ENCODE data around the gene TCERG1L. TPM values are rescaled to one million over a fixed set of nuclear protein-coding genes. Genes with fewer than 3 reads are reported as not detected.
"Not testable (repeated sequence)": the region's sequence is repeated elsewhere in the genome, so short reads cannot be mapped to it uniquely, and the experiment has no call there.

The TCERG1L gene
- total RNA-seq, 1 experiment from 2014 or later: not detected

DNA sequence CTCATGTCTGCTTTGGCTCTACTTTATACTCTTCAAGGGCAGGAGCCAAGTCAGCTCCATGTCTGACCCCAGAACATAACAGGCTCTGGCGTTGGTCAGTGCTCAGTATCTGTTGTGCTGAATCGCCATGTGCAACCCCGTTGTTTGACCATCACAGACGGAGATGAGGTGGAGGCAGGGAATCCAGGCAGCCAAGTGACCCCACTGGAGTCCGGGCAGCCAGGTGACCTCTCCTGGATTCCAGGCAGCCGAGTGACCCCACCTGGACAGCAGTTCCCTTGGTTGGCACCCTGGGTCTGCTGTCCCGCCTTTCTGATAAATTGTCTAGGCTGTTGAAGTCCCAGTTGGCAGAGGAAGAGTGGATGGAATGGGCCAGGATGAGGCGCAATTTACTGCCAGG is 232.2 kb downstream of the TCERG1L start:
- TF ChIP-seq EZH2 (IDR thresholded peaks at IDR 0.05; ENCODE audit: low read depth): no peak
- TF ChIP-seq, protein P1, sequence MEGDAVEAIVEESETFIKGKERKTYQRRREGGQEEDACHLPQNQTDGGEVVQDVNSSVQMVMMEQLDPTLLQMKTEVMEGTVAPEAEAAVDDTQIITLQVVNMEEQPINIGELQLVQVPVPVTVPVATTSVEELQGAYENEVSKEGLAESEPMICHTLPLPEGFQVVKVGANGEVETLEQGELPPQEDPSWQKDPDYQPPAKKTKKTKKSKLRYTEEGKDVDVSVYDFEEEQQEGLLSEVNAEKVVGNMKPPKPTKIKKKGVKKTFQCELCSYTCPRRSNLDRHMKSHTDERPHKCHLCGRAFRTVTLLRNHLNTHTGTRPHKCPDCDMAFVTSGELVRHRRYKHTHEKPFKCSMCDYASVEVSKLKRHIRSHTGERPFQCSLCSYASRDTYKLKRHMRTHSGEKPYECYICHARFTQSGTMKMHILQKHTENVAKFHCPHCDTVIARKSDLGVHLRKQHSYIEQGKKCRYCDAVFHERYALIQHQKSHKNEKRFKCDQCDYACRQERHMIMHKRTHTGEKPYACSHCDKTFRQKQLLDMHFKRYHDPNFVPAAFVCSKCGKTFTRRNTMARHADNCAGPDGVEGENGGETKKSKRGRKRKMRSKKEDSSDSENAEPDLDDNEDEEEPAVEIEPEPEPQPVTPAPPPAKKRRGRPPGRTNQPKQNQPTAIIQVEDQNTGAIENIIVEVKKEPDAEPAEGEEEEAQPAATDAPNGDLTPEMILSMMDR (conservative IDR thresholded peaks at IDR 0.05): no peak
- Histone ChIP-seq H3K9me2 (ENCODE audit: insufficient read depth) (no peaks in the 10 kb centered on the region), H2AFZ (no peak overlapping the region), H3K4me2 (no peak overlapping the region), H3K9me3 (ENCODE audit: insufficient read depth, low read depth) (no peaks in the 10 kb centered on the region), H3K27ac (no peak overlapping the region), H3K4me1 (replicated peaks; ENCODE audit: insufficient read depth) (no peaks in the 10 kb centered on the region), H3F3A (ENCODE audit: insufficient read depth, low read depth) (no peaks in the 10 kb centered on the region), H3K27me3 (ENCODE audit: insufficient read depth, low read depth) (peaks cover 27% of the 10 kb centered on the region), H3K4me3 (no peak overlapping the region), H4K20me1 (ENCODE audit: insufficient read depth) (no peaks in the 10 kb centered on the region), H3K36me3 (ENCODE audit: low read depth) (no peaks in the 10 kb centered on the region), H3K79me2 (ENCODE audit: low read depth) (no peaks in the 10 kb centered on the region)
- DNase-seq: no peak
- no TSS peak for BruUV-seq (replicated peaks)
- ChIA-PET CTCF (no interaction called here), POLR2A (ENCODE audit: unreplicated experiment) (no interaction called here)
- intact Hi-C loops (cut with micrococcal nuclease; ENCODE audit: unreplicated experiment): no loop called here

DNA sequence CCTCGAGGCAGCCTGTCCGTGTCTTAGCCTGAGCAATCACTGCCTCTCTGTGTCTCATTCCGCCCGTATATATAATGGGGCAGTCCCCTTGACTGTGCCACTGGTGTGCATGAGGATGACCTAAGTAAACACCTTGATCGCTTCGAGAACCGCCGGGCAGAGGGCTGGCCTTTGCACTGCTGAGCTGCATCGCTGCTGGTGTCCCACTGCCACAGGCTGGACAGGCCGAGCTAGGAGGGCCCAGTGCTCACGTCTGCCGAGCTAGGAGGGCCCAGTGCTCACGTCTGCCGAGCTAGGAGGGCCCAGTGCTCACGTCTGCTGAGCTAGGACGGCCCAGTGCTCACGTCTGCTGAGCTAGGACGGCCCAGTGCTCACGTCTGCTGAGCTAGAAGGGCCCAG is 232.6 kb downstream of the TCERG1L start:
- H3K4me3 ChIP-seq; H3K4me2 ChIP-seq; H3K27ac ChIP-seq; BruUV-seq (replicated peaks); H3K4me1 ChIP-seq (replicated peaks; ENCODE audit: insufficient read depth); H3K79me2 ChIP-seq (ENCODE audit: low read depth); H2AFZ ChIP-seq; H3K9me3 ChIP-seq (ENCODE audit: insufficient read depth, low read depth); DNase-seq; H3K9me2 ChIP-seq (ENCODE audit: insufficient read depth); H4K20me1 ChIP-seq (ENCODE audit: insufficient read depth); POLR2A ChIA-PET (ENCODE audit: unreplicated experiment); H3F3A ChIP-seq (ENCODE audit: insufficient read depth, low read depth); CTCF ChIA-PET; H3K36me3 ChIP-seq (ENCODE audit: low read depth); intact Hi-C loops (cut with micrococcal nuclease; ENCODE audit: unreplicated experiment): not testable (repeated sequence)
- peaks cover 24% of the 10 kb centered on the region for H3K27me3 ChIP-seq (ENCODE audit: insufficient read depth, low read depth)

DNA sequence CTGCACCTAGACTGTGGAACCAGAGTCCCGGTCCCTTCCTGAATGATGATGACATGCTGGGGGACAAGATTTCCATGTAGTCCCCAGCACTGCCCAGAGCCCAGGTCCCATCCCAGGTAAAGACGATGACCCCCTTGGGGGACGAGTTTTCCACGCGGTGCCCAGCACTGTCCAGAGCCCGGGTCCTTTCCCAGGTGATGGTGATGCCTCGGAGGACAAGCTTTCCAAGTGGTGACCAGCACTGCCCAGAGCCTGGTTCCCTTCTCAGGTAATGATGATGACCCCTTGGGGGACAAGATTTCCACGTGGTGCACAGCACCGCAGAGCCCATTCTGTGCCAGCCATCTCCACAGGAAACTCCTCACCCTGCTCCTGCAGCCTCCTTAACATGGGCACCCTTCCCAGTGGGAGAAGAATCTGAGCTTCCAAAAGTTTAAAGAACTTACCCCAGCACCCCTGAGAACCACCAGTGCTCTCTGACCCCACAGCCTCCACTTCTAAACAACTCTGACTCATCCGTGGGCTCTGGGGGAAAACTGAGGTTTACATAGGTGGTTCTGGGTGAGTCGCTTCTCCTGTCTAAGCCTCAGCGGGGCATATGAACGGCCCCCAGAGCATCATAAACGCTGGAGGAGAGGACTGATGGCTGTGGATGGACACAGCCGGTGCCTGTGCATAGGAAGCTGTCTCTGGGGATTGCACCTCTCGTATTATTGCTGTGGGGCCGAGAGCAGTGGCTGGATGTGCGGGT is 233.2 kb downstream of the TCERG1L start:
- ChIA-PET CTCF (no interaction called here), POLR2A (ENCODE audit: unreplicated experiment) (no interaction called here)
- no peaks in the 10 kb centered on the region for H3K4me1 ChIP-seq (replicated peaks; ENCODE audit: insufficient read depth)
- BruUV-seq (replicated peaks): no TSS peak
- no peak for DNase-seq
- no peak overlapping the region for H3K27ac ChIP-seq
- no peak overlapping the region for H3K4me2 ChIP-seq
- TF ChIP-seq EZH2 (IDR thresholded peaks at IDR 0.05; ENCODE audit: low read depth): no peak
- TF ChIP-seq, protein P1 (conservative IDR thresholded peaks at IDR 0.05): no peak
- H3K4me3 ChIP-seq: no peak overlapping the region
- no peaks in the 10 kb centered on the region for H3K9me2 ChIP-seq (ENCODE audit: insufficient read depth)
- H3K79me2 ChIP-seq (ENCODE audit: low read depth): no peaks in the 10 kb centered on the region
- no peaks in the 10 kb centered on the region for H3K9me3 ChIP-seq (ENCODE audit: insufficient read depth, low read depth)
- no peaks in the 10 kb centered on the region for H4K20me1 ChIP-seq (ENCODE audit: insufficient read depth)
- H3F3A ChIP-seq (ENCODE audit: insufficient read depth, low read depth): no peaks in the 10 kb centered on the region
- H3K27me3 ChIP-seq (ENCODE audit: insufficient read depth, low read depth): peaks cover 19% of the 10 kb centered on the region
- intact Hi-C loops (cut with micrococcal nuclease; ENCODE audit: unreplicated experiment): no loop called here
- H2AFZ ChIP-seq: no peak overlapping the region
- H3K36me3 ChIP-seq (ENCODE audit: low read depth): no peaks in the 10 kb centered on the region

DNA sequence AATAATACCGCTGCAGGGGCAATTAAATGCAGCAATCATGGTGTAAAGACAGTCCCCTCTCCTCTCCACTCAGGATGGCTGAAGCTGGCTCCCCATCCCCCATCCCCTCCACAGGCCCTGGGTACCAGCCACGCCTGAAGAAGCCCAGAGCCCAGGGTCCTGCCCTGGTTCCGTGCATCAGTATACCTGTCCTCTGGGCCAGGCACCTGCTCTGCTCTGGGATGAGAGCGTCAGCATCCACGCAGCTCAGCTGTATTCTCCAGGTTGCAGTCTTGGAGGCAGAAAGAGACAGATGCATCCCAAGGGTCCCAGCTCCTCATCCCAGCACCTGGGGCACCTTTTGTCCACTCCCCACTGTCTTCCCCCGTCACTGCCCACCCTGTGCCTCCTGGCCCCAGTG is 233.8 kb downstream of the TCERG1L start:
- H3F3A ChIP-seq (ENCODE audit: insufficient read depth, low read depth): peaks cover 3% of the 10 kb centered on the region; the same call in 1 of the 2 replicates
- H3K4me2 ChIP-seq: no peak overlapping the region
- no peak for DNase-seq
- H3K4me3 ChIP-seq: no peak overlapping the region
- no peaks in the 10 kb centered on the region for H4K20me1 ChIP-seq (ENCODE audit: insufficient read depth)
- H3K36me3 ChIP-seq (ENCODE audit: low read depth): no peaks in the 10 kb centered on the region
- H3K27ac ChIP-seq: no peak overlapping the region
- H3K79me2 ChIP-seq (ENCODE audit: low read depth): no peaks in the 10 kb centered on the region
- ChIA-PET CTCF (no interaction called here), POLR2A (ENCODE audit: unreplicated experiment) (no interaction called here)
- H3K9me2 ChIP-seq (ENCODE audit: insufficient read depth): no peaks in the 10 kb centered on the region
- no peak for TF ChIP-seq EZH2 (IDR thresholded peaks at IDR 0.05; ENCODE audit: low read depth)
- TF ChIP-seq, protein P1 (conservative IDR thresholded peaks at IDR 0.05): no peak
- no peaks in the 10 kb centered on the region for H3K4me1 ChIP-seq (replicated peaks; ENCODE audit: insufficient read depth)
- BruUV-seq (replicated peaks): no TSS peak
- peaks cover 18% of the 10 kb centered on the region; the same call in 1 of the 2 replicates for H3K27me3 ChIP-seq (ENCODE audit: insufficient read depth, low read depth)
- intact Hi-C loops (cut with micrococcal nuclease; ENCODE audit: unreplicated experiment): no loop called here
- no peaks in the 10 kb centered on the region for H3K9me3 ChIP-seq (ENCODE audit: insufficient read depth, low read depth)
- H2AFZ ChIP-seq: no peak overlapping the region

All from PC-9 (cell line).